GM12874 (cell line): ENCODE data around the gene RHBDL3.

Experiments used
- CTCF ChIP-seq: IDR thresholded peaks from 2 replicates; pipeline ENCODE4 v1.5.1; 2011; ENCODE audit warnings: low read depth, mild to moderate bottlenecking, control low read depth, low read length, moderate library complexity; ENCODE audit not compliant: insufficient read depth

RHBDL3 gene

DNA sequence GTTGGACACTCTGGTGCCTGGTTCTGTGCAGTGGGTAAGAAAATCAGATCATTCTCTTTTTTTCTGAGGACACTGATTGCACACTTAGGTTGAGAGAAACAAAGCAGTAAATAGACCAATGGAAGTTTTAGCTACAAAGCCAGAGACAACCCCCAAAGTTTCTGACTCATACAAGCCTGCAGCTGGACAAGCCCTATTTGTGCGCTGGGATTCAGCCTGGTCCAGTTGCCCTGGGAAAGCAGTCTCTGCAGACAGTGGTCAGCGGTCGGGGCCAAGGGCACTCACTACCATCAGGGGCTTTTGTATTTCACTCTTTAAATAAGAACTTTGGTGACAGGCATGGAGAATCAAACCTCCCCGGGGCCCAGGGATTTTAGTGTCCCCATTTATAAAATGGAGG, 6.0 kb upstream of the RHBDL3 start:
- no peak for TF ChIP-seq CTCF

- no peak for TF ChIP-seq CTCF
Observed at GRCh38 chr17:32261417-32261736, 4.3 kb upstream of the RHBDL3 start.

DNA sequence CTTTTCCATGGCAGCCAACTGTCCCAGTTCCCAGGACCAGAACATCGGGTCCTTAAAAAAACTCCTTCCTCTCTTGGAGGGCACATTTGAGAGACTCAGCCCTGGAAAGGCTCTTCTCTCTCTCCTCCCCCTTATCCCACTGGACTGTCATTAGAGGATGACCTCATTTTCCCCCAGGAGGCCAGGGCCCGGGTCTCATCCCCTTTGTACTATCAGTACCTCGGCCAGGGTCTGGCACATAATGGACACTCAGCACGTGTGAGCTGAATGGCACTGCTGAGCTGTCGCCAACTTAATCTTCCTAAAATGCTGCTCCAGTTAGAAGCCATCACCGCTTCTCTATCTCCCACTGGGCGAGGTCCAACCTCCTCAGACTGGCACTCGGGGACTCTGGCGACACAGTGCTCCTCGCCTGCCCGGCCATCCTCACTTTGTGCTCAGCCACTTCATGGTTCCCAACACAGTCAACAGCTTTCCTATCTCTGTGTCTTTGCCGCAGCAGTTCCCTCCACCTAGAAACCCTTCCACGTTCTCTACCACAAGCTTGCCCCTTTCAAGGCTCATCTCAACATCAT, 3.6 kb upstream of the RHBDL3 start:
- no peak for TF ChIP-seq CTCF

- no peak for TF ChIP-seq CTCF
Observed at GRCh38 chr17:32264140-32264799, 1.4 kb upstream of the RHBDL3 start.

DNA sequence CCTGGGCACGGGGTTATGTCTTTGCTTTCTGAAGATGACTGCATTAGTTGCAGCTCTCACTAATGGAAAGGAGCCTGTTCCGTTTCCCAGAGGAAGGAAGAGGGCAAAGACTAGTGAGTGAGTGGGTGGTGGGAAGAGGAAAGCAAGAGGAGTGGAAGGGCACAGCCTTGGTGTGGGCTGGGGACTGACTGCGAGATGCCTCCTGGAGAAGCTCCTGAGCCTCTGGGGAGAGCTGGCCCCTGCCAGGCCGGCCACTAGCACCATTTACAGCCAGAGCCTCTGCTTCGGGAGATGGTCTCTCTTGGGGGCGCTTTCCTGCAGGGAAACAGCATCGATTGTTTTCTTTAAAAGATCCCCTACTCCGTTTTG, 825 bp upstream of the RHBDL3 start:
- no peak for TF ChIP-seq CTCF

- no peak for TF ChIP-seq CTCF
Observed at GRCh38 chr17:32266051-32266388, 388 bp downstream of the RHBDL3 start.

DNA sequence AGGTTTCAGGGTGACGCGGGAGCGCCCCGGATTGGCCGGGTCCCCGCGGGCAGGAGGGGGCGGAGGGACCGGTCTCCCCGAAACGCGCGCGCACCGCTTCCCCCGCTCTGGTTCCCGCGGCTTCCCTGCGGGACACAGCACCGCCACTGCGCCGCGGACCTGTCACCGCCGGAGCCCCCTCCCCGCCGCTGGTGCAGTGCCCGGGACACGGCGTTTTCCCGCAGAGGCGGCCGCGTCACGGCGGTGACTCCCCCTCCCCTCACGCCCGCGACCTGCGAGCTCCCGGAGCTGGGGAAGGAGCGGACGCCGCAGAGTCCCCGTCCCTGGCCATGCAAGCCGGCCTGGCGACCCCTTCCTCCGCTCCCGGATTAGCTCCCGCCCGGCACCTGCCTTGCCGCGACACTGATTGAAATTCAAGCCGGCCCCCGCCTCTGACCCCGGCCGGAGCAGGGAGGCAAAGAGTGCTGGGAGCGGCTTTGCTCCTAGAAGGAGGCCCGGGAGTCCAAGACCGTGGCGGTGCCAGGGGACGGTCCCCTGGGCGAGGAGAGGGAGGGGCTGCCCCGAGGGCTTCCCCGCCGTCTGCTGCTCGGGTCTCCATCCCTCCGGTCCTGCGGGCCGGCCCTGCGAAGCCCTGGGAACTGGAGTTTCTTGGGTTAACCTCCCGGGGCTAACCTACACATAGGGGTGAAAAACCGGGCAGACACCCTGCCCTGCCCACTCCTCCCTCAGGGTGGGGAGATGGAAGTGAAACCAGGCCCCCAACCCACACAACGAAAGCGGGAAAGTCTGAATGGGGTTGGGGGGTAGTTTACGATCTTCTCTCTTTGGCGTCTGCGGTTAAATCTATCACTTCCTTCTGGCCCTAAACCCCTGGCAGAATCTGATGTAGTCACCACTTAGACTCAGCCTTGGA, 1.0 kb downstream of the RHBDL3 start:
- TF ChIP-seq CTCF, result no peak
